Measurements from ENCODE around the gene PPM1N.

GRCh38 chr19:45506246-45506988 lies 8.2 kb downstream of the PPM1N start:
- no peak for TF ChIP-seq POLR2A (IDR thresholded peaks at IDR 0.05; ENCODE audit: borderline replicate concordance, extremely low read depth, insufficient read depth, insufficient read length)
- TF ChIP-seq POLR2AphosphoS5 (IDR thresholded peaks at IDR 0.05; ENCODE audit: low read depth, low read length) = peak; percentile 69
- TF ChIP-seq ZFX (IDR thresholded peaks at IDR 0.05) = no peak
- peak in 2 of 3 experiments; percentile 53 to 54; a peak in 5 of 6 replicates for TF ChIP-seq CTCF (IDR thresholded peaks at IDR 0.05 in 2 of 3, conservative IDR thresholded peaks at IDR 0.05 in 1 of 3; ENCODE audit: borderline replicate concordance in 1 of 3, insufficient read depth in 1 of 3, low read depth in 2 of 3, low read length in 2 of 3)
- TF ChIP-seq CEBPB (IDR thresholded peaks at IDR 0.05; ENCODE audit: low read depth) = no peak
- no peak for TF ChIP-seq YY1 (IDR thresholded peaks at IDR 0.05; ENCODE audit: extremely low read depth, insufficient replicate concordance, low read depth, low read length)
- no peak for TF ChIP-seq ZNF274 (IDR thresholded peaks at IDR 0.05; ENCODE audit: low read depth, low read length)
- TF ChIP-seq EZH2 (IDR thresholded peaks at IDR 0.05) = no peak
- TF ChIP-seq, protein P1, sequence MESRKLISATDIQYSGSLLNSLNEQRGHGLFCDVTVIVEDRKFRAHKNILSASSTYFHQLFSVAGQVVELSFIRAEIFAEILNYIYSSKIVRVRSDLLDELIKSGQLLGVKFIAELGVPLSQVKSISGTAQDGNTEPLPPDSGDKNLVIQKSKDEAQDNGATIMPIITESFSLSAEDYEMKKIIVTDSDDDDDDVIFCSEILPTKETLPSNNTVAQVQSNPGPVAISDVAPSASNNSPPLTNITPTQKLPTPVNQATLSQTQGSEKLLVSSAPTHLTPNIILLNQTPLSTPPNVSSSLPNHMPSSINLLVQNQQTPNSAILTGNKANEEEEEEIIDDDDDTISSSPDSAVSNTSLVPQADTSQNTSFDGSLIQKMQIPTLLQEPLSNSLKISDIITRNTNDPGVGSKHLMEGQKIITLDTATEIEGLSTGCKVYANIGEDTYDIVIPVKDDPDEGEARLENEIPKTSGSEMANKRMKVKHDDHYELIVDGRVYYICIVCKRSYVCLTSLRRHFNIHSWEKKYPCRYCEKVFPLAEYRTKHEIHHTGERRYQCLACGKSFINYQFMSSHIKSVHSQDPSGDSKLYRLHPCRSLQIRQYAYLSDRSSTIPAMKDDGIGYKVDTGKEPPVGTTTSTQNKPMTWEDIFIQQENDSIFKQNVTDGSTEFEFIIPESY (IDR thresholded peaks at IDR 0.05; ENCODE audit: extremely low read depth, insufficient replicate concordance, low read length) = no peak
- TF ChIP-seq, protein P2, sequence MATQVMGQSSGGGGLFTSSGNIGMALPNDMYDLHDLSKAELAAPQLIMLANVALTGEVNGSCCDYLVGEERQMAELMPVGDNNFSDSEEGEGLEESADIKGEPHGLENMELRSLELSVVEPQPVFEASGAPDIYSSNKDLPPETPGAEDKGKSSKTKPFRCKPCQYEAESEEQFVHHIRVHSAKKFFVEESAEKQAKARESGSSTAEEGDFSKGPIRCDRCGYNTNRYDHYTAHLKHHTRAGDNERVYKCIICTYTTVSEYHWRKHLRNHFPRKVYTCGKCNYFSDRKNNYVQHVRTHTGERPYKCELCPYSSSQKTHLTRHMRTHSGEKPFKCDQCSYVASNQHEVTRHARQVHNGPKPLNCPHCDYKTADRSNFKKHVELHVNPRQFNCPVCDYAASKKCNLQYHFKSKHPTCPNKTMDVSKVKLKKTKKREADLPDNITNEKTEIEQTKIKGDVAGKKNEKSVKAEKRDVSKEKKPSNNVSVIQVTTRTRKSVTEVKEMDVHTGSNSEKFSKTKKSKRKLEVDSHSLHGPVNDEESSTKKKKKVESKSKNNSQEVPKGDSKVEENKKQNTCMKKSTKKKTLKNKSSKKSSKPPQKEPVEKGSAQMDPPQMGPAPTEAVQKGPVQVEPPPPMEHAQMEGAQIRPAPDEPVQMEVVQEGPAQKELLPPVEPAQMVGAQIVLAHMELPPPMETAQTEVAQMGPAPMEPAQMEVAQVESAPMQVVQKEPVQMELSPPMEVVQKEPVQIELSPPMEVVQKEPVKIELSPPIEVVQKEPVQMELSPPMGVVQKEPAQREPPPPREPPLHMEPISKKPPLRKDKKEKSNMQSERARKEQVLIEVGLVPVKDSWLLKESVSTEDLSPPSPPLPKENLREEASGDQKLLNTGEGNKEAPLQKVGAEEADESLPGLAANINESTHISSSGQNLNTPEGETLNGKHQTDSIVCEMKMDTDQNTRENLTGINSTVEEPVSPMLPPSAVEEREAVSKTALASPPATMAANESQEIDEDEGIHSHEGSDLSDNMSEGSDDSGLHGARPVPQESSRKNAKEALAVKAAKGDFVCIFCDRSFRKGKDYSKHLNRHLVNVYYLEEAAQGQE (IDR thresholded peaks at IDR 0.05; ENCODE audit: low read depth) = no peak
- no peak for TF ChIP-seq SRF (IDR thresholded peaks at IDR 0.05; ENCODE audit: low read depth)
- TF ChIP-seq ATF3 (IDR thresholded peaks at IDR 0.05) = no peak
